ENCODE measurements around the gene DHX29. TPM values are rescaled to one million over a fixed set of nuclear protein-coding genes. Genes with fewer than 3 reads are reported as not detected.

Gene DHX29
- total RNA-seq, 1 experiment from 2014 or later = 30.1 TPM

- TF ChIP-seq CTCF (IDR thresholded peaks at IDR 0.05) (no peak), POLR2AphosphoS5 (IDR thresholded peaks at IDR 0.05; ENCODE audit: low read depth, low read length) (no peak), REST (IDR thresholded peaks at IDR 0.05; ENCODE audit: insufficient read depth in 1 of 2, low read depth in 2 of 2, low read length in 1 of 2) (no peak), TCF7L2 (IDR thresholded peaks at IDR 0.05; ENCODE audit: low read depth, low read length) (no peak), SIN3A (IDR thresholded peaks at IDR 0.05; ENCODE audit: borderline replicate concordance, insufficient read depth, low read depth, low read length) (no peak)
- ATAC-seq = no peak
- Histone ChIP-seq H3K27ac (ENCODE audit: low read length) (no peak overlapping the region), H3K27me3 (ENCODE audit: control insufficient read depth, insufficient read depth, low read length) (no peaks in the 10 kb centered on the region), H3K9me3 (ENCODE audit: control insufficient read depth, insufficient read depth, low read depth, low read length) (no peaks in the 10 kb centered on the region), H3K4me3 (ENCODE audit: low read depth in 2 of 2, low read length in 2 of 2) (no peak overlapping the region), H3K36me3 (ENCODE audit: control insufficient read depth, insufficient read depth, low read length) (peaks cover 35% of the 10 kb centered on the region), H3K4me1 (ENCODE audit: control insufficient read depth, insufficient read depth, low read length) (no peaks in the 10 kb centered on the region)
- no peak for DNase-seq (ENCODE audit: low read depth, low spot score)
- no TSS peak for BruUV-seq (replicated peaks)
- intact Hi-C loops (cut with micrococcal nuclease; ENCODE audit: unreplicated experiment) (loop anchor here (10.0 kb wide), 1 partner anchor 352 kb away; no protein-coding TSS in a partner anchor), in situ Hi-C loops (cut with HindIII; ENCODE audit: low pct_unique_long_range_greater_than_20kb, low sequenced_read_pairs) (no loop called here)
- ChIA-PET POLR2A (no interaction called here), CTCF (interaction anchor here (1.1 kb wide), 1 partner anchor 33 kb away, joined by 5 read pairs; no protein-coding TSS in a partner anchor)
Measured at GRCh38 chr5:55343107-55343506, 35.6 kb upstream of the DHX29 start.

- ChIA-PET POLR2A (interaction anchor here (0.7 kb wide), 1 partner anchor 26 kb away, joined by 4 read pairs; no protein-coding TSS in a partner anchor), CTCF (no interaction called here)
- Histone ChIP-seq H3K4me1 (ENCODE audit: control insufficient read depth, insufficient read depth, low read length) (no peaks in the 10 kb centered on the region), H3K27me3 (ENCODE audit: control insufficient read depth, insufficient read depth, low read length) (no peaks in the 10 kb centered on the region), H3K27ac (ENCODE audit: low read length) (no peak overlapping the region), H3K4me3 (ENCODE audit: low read depth in 2 of 2, low read length in 2 of 2) (no peak overlapping the region), H3K36me3 (ENCODE audit: control insufficient read depth, insufficient read depth, low read length) (peaks cover 15% of the 10 kb centered on the region), H3K9me3 (ENCODE audit: control insufficient read depth, insufficient read depth, low read depth, low read length) (no peaks in the 10 kb centered on the region)
- in situ Hi-C loops (cut with HindIII; ENCODE audit: low pct_unique_long_range_greater_than_20kb, low sequenced_read_pairs) (no loop called here), intact Hi-C loops (cut with micrococcal nuclease; ENCODE audit: unreplicated experiment) (no loop called here)
- TF ChIP-seq REST (IDR thresholded peaks at IDR 0.05; ENCODE audit: insufficient read depth in 1 of 2, low read depth in 2 of 2, low read length in 1 of 2) (no peak), CTCF (IDR thresholded peaks at IDR 0.05) (no peak), POLR2AphosphoS5 (IDR thresholded peaks at IDR 0.05; ENCODE audit: low read depth, low read length) (no peak), SIN3A (IDR thresholded peaks at IDR 0.05; ENCODE audit: borderline replicate concordance, insufficient read depth, low read depth, low read length) (no peak), TCF7L2 (IDR thresholded peaks at IDR 0.05; ENCODE audit: low read depth, low read length) (no peak)
- BruUV-seq (replicated peaks) = no TSS peak
- ATAC-seq (no peak), DNase-seq (ENCODE audit: low read depth, low spot score) (no peak)
Measured at GRCh38 chr5:55338810-55339243, 31.3 kb upstream of the DHX29 start.

Measured in Panc1 (cell line).